Activated T-cell treated with anti-CD3 and anti-CD28 coated beads, Interleukin-2, amount 50 U/mL, for 48 hours (primary cell): ENCODE measurements around the gene AKAIN1.
A peak's percentile ranks its signal among the peaks of the same experiment; 100 is the strongest.

Source experiments
- DNase-seq, 2 experiments: peaks; one replicate each; pipeline ENCODE4 v3.0.0-alpha.2; 2020

The AKAIN1 gene, protein sequence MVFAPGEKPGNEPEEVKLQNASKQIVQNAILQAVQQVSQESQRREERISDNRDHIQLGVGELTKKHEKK

DNA sequence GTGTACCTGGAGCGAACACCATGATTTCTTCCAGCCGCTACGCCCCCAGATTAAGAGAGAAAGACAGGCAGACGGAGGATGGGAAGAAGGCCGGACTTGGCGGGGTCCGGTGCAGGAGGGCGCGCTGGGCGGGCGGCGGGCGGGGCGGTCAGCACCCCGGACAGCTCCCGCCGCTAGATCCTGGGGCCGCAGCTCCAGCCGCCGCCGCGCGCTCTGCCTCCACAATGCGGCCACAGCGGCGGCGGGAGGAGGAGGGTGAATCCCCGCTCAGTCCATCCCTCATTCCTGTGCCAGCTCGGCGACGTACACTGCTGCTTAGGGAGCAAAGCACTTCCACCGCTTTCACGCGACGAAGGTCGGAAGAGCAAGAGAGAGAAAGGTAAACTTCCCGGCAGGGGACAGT, at the start of gene AKAIN1:
Gene AKAIN1, minus strand, starts transcription at position 226 of the 403 bp plus-strand sequence. Its CDS starts 204 bp downstream, at position 22.
- peak; percentile 30 to 49 for DNase-seq

DNA sequence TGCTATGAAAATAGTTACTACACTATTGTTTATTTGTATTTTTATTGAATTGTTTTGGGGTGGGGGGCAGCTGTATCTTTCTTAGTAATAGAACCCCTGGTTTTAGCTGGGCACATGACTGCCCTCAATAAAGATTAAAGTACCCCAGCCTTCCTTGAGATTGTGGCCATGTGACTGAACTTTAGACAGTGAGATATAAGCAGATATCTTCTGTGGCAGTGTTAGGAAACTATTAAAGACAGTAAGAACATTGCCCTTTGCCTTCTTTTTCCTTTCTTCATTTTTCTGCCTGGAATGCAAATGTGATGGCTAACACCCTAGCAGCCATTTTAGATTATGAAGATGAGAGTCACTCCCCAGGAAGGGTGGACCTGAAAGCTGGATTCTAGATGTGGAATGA, 47.9 kb upstream of the AKAIN1 start:
- no peak for DNase-seq

DNA sequence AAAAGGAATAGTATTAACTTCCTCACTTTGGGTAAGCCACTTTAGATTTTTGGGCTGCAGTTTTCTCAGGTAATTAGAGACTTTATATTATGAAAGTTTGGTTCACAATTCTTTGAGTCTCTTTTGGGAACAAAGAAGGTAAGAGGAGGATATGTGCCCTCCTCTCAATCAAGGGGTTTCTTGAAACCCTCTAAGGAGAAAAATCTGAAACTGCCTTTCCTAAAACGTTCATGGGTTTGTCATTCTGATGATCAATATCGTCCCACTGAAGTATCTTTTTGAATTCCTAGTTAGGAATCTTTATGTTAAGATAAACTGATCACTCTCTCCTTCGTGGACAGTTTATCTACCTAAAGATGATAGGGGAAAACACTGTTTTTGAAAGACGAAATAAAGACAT, 42.4 kb upstream of the AKAIN1 start:
- DNase-seq, result no peak

DNA sequence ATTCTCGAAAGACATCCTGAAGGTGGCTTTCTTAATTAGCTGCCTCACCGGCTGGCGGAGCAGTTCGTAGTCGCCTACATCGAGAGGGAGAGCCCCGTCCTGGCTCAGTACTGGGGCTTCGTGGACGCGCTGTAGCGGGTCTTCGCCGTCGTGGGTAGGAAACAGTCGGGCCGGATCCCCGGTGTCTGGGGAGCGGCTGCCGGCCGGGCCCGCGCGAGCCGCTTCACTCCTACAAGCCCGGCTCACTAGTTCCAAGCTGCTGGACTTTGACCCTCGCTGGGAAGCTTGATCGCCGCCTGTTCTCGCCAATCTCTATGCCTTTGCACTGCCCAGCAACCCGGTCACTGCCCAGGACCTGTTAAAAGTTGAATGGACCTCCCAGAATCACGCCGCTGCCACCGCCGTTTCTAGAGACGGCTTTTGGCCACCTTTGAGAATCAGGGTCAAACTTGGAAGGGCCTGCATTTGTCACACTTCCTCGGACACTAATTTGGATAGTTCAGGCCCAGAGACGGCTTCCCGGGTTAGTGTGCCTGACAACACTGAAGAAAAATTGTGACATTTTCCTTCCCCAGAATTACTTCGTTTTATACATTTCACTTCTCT, 41.4 kb upstream of the AKAIN1 start:
- DNase-seq, result no peak

DNA sequence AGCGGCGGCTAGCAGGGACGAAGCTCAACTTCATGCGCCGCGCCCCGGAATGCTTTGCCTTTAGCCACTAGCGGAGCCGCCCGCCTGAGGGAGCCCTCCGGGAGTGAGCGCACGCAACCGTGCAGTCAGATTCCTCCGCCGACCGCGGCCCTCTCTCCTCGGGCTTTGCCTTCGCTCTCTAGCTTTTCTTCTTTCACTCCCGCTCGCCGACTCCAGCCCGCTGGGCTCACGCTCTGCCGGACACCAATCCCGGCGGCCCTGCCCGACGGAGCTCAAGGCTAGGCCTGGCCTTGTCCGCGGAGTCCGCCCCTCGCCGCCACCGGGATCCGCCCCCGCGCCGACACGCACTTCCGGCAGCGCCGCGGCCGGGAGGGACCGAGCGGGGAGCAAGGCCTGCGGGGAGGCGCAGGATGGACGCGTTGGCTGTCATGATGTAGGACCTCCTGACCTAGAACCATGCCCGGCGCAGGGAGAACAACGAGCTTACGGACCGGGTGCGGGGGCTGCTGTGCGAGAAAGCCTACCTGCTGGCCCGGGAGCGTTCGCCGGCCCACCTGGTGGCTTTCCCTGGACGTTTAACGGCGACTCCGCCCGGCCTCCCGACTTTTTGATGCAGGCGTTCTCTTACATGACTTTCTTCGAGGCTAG, 40.8 kb upstream of the AKAIN1 start:
- peak; percentile 90 to 93 for DNase-seq

DNA sequence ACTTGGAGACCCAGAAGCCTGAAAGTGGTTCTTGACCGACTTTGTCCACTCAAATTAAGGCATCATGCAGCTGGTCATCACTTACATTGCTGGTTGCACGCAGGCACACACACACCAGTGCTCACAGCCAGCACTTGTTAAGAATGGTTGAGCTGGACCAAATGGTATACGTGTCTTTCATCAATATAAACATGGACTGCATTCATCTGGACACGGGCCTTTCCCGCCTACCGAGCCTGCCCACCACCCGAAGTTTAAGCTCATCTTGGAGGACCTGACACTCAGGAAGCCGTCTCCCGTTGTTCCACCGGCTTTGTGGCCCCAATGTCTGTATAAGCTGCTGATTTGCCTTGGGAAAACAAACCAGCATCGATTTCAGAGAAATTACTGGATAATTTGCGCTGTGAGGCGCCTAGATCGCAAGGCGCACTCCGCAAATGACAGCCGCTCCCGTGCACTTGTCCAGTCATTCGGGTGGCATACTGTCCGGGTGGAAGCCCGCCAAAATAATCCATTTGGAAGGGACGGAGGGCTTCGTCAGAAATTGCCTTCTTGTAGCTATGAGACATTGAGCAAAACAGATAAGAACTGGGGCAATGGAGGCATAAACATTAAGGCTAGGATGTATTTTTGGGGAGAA, 40.1 kb upstream of the AKAIN1 start:
- DNase-seq, result no peak

DNA sequence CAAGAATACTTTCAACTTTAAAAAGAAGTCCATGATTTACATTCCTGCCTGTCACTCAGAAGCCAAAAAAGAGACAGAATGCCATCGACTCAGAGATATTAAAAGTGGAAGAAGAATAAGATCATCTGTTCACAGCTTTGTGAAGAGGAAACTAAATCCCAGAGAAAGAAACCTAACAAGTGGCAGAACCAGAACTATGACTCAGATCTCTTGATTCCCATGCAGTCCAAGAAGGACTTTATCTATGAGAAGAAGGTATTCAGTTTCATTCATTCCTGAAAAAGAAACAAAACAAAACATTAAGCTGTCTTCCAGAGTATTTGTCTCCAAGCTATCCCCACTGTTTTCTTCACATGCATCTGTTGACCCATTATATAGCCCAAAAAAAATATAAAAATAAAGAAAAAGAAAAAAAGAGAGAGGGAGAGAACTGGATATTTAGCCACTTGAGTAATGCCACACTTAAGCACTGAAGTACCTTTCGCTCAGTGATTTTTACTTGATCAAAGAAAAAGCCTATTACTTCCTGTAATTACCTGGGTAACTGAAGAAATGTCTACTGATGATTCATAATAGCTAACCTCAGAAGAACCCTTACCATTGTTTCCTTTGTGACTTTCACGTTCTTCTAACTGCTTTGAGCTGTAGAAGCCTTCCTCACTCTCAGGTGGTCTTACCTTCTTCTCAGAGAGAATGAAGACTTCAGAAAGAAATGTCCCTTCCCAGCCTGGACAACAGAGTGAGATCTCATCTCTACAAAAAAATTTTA, 17.7 kb upstream of the AKAIN1 start:
- no peak for DNase-seq

DNA sequence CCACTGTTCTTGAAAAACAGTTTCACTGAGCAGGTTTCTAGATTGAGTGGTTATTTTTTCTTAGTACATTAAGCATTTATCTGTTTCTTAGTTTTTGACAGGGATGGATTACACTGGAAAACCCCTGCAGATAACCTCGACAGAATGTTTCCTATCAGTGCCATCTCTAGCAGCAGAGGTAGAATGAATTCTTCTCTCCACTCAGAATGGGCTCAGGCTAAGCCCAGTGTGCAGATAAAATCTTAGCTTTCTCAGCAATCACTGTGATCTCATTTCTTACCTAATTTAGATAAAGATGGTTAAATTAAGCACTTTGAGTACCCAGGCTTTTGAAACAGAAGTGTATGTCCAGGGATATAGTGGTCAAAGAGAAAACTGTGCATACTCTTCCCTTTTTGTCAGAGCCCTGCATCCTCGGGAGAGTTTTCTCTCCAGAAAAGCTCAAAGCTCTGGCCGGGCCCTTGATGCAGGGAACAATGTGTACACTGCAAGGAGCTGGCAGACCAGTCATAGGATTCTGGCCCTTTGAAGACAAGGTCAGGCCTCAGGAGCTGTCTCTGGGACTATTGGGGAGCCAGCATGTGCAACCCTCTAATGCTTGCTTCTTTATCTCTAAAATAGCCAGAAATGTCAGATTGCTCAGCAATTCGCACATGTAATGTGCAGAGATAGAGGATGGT, 10.6 kb upstream of the AKAIN1 start:
- DNase-seq, result no peak

DNA sequence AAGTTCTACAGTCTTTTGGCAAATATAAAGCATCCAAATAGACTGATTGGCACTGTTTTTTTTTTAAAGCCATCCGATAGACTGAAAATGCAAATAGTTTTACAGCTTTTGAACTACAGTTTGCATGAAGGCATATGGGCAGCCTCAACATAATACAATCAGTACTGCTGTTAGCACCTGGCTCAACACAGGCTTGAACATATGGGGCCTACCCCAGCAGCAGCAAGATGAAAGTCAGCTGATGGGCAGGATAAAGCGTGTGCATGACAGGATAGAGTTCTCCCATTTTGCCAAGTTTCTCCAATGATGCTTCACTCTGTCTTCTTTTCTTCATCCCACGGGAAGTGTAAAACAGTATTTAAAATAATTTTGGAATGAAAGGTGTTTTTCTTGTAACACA, 1.3 kb upstream of the AKAIN1 start:
- DNase-seq, result no peak

DNA sequence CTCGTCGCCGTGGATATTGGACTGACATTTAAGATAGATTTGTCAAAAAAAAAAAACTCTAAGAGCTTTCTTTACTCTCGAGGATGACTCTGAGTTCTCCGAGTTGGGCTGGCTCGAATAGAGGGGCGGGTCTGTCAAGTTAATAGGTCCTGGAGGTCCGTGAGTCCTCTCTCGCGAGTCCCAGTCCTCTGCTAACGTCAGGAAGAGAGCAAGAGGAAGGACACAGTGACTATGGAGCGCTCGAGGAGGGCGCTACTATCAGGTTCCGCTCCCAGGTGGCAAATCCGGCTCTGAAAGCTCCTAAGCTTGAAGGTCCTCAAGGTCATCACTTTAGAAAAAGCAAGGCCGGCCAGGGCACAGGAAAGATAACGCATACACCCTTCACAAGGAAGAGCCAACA, 404 bp upstream of the AKAIN1 start:
- DNase-seq, result no peak

DNA sequence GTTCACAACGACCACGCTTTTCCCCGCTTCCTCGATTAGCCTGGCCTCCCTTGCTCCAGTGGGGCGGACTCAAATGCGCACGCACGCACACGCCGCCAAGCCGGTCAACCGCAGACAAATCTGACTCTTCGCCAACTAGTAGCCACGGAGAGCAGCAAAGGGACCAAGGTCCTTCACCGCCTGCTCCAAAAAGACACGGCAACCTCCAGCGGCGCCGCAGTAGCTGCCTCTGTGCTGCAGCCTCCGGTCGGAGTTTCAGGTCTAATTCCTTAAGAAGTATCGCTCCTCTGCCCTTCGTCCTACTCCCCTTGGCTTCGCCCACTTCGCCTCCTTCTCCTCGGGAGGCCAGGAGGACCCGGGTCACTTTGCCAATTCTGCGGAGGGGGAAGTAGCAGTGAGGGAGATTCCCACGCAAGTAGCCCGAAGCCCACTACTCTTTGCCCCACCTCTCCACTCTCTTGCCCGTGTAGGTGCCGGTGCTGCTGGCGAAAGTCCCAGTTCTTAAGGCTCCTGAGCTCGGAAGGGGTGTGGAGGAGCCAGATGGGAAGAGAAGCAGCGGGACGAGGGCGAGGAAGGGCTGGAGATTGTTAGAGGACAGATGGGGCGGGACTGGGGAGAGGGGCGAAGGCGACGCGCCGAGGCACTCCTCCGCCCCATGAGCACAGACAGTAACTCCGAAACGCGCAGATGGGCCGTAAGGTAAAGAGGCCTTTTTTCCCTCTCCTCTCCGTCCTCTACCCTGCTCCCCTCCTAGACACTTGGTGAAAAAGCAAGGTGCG, 615 bp downstream of the AKAIN1 start:
- no peak for DNase-seq

DNA sequence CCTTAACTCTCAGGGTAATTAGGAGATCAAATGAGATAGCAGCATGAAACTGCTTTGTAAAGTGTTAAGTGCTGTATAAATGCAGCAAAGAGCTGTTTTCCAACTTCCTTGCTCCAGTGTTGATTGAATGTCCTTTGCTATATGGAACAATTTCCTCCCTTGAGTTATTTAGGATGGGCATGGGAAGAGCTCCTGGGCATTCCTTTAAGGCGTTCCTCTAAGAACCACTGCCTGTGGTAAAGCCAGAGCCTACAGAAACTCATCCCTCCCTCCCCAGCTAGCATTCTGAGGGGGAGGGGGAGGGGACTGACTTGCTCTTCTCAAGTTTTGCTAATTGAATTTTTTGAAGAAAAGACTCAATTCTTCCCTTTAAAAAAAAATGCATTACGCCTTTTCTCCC, 1.4 kb downstream of the AKAIN1 start:
- DNase-seq, result no peak

DNA sequence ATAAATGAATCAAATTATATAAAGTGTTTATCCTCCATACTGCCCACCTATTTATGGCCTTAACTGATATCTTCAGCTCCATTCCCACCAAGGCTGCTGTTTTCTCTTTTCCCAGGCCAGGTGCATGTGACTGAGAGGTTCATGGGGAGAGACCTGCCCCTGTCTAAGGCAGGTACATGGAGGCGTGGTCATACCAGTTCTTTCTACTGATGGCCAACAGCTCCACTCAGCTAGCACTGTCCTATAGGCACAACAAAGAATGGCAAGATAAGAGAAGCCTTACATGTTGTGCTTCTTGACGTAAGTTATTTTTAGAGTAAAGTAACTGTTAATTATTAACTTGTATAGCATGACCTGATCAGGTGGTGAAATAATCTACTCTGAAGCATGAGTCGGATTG, 16.8 kb downstream of the AKAIN1 start:
- DNase-seq, result no peak

DNA sequence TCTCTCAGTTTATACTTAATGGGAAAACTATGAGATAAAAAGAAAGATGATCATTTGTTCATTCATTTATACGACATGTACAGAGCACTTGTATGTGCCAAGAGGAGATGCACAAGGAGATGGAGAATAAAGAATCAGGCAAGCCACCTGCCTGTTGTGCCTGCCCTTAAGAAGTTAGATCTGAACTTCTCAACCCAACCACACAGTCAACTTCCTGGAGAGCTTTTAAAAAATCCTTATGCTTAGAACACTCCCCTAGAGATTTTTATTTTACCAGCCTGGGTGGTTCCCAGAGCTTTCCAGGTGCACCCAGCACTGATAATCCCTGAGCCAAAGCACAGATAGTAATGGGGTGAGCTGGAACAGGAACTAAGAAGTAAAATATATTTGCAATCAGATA, 18.5 kb downstream of the AKAIN1 start:
- DNase-seq, result no peak

DNA sequence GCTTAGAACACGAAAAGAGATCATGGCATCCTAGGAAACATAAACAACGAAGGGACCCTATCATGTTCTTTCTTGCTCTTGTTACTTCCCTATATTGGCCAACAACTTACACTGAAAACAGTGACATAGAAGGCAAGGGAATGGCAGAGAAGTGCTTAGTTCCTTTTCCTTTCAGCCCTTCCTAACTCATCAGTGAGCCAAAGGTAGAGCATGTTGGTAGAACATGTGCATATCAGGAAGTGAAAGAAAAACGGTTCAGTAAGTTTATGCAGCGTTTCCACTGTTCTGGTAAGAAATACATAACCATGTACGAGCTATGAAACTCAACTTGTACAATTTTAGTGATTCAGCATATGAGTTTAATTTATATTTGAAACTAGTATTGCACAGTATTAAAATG, 21.7 kb downstream of the AKAIN1 start:
- no peak for DNase-seq

DNA sequence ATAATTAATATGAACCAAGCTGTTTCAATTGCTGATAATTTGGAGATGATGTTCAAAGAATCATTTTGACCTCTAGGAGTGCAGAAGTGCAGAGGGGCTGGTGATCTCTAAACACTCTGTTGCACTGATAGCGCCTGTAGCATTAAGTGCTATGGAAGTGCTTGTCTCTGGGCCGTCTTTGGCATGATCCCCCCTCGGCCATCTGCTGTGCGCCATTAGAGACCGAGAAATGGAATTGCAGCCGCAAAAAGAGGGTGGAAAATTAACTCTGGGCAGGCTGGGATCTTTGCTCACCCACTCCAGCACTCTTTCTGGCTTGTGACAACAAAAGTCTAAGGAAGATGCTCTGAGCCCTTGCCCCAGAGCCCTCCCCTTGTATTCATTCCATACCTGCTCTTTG, 23.4 kb downstream of the AKAIN1 start:
- DNase-seq, result no peak

DNA sequence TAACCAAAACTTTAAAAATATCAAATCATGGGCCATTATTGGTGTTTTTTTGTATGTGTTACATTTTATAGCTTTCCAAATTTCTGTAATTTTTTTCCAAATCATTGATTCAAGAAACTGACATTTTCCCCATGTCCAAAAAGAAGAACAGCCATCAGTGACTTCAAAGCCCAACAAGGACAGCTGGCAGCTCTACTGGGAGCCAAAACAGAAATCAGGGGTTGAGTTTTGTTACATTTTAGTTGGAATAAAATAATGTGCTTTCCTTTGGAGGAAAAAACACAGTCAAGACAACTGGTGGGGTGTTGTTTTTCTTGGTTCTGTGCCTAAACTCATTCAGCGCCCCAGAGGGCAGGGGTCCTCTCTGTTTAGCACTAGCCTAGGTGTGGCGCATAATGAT, 23.8 kb downstream of the AKAIN1 start:
- no peak for DNase-seq

DNA sequence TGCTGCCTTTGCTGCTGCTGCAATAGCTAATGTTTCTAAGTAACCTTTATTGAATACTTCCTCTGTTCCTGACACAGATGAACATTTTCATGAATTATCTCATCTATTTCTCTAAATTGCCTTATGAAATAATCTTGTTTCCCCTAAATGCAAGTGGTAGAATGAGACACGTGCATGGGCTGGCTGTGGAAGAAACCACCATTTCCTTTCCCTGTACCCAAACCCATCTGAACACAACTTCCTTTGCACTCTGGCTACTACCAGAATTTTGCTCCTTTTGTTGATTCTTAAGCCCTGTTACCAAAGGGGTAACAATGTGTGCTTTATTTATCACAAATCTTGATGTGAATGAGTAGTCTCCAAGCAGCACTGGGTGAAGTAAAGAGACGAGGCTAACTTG, 29.2 kb downstream of the AKAIN1 start:
- DNase-seq, result no peak

DNA sequence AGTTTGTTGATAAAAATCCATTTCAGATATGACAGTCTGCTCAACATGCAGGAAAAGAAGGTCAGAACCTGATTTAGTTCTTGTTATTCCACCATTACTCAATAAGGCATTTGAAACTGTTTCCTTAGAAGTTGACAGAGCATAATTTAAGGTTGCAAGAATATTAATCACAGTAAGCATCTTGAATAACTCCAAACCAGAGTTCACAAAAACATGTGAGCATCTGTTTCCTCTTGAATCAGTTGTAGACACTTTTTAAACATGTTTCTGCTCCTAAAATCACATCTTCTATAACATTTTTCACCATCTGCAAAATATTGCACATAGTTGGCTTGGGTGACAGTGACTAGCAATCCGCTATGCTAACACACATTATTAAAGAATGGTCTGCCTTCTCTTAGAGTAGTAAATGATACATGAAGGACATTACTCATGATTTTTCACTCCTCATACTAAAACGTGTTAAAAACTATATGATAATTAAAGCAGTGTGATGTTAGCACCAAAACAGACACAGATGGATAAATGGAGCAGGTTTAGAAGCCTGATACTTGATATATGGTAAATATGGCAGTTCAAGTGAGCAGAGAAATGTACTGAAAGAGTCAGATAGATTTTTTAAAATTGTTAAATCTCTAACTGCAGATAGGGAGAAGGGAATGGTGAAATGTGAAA, 30.3 kb downstream of the AKAIN1 start:
- no peak for DNase-seq

DNA sequence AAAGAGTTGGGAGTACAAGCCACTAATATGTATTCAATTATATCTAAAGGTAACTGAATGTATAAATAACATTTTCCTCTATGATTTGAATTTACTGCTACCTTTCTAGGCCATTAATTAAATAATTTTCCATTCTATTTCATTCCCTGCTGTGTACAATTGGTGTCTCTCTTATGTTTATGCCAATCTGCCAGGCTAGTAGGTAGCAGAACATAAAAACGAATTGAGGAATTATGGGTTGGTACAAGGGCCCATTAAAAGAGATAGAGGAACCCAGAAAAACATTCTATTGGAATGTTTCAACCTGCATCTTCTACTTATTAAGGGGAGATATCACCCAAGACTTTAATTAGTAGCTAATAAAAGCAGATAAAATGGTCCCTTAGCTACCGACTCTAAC, 32.2 kb downstream of the AKAIN1 start:
- no peak for DNase-seq

DNA sequence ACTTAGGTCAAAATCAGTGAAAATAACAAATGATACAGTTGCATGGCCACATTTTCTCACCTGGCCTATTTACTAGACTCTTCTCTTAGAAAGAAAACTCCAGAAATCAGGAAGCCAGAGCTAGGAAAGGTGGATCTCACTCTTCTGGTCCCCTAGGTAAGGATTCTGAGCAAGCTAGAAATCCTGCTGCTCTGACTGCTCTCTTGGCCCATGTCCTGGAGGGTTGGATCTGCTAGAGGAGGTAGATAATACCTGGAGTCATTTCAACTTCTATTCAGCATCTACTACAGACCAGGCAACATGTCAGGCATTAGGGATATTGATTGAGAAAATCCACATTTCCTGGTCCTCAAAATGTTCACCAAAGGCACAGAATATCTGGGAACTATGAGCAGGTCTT, 34.9 kb downstream of the AKAIN1 start:
- DNase-seq, result no peak

DNA sequence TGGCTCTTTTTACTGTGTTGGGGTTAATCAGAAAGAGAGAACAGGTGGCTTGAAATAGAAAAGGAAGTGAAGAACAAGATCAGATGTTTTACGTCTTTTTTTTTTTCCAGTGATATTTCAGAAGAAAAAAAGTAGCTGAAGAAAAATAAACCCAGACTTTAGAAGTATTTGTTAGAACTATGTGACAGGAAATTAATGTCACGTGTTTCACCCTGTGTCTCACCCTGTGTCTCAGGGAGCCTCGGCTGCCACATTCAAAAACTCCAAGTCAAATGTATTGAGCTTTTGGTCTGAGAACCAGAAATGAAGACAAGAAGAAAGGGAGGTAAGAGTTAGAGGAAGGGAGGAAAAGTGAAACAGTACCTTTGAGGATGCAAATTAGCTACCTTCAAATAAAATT, 38.0 kb downstream of the AKAIN1 start:
- no peak for DNase-seq
